ENCODE measurements around the gene PLVAP. TPM values are rescaled to one million over a fixed set of nuclear protein-coding genes. Genes with fewer than 3 reads are reported as not detected.

PLVAP gene
- total RNA-seq, 1 donor: 0.09 TPM

Other genes with a start within 250 kb of the PLVAP start
- gene USE1, start 162.0 kb downstream of the PLVAP start, total RNA-seq (ENCODE audit: low replicate concordance): 23.8 and 27.8 TPM in 2 replicates
- 3.9 and 19.7 TPM in 2 replicates for gene OCEL1, start 151.1 kb downstream of the PLVAP start, total RNA-seq (ENCODE audit: low replicate concordance)
- 23.7 and 27.9 TPM in 2 replicates for gene NR2F6, start 131.4 kb downstream of the PLVAP start, total RNA-seq (ENCODE audit: low replicate concordance)
- not detected in 2 replicates for gene USHBP1, start 112.6 kb downstream of the PLVAP start, total RNA-seq (ENCODE audit: low replicate concordance)
- gene BABAM1, start 109.9 kb downstream of the PLVAP start, total RNA-seq (ENCODE audit: low replicate concordance): 59.3 and 72.1 TPM in 2 replicates
- gene ANKLE1, start 95.4 kb downstream of the PLVAP start, total RNA-seq (ENCODE audit: low replicate concordance): 0.09 and 0.41 TPM in 2 replicates
- 12.5 and 13.3 TPM in 2 replicates for gene ABHD8, start 73.9 kb downstream of the PLVAP start, total RNA-seq (ENCODE audit: low replicate concordance)
- gene MRPL34, start 71.5 kb downstream of the PLVAP start, total RNA-seq (ENCODE audit: low replicate concordance): 22.7 and 34.3 TPM in 2 replicates
- gene DDA1, start 67.8 kb downstream of the PLVAP start, total RNA-seq (ENCODE audit: low replicate concordance): 2.9 and 20.2 TPM in 2 replicates
- gene ANO8, start 42.5 kb downstream of the PLVAP start, total RNA-seq (ENCODE audit: low replicate concordance): 3.1 and 6.1 TPM in 2 replicates
- gene GTPBP3, start 39.8 kb downstream of the PLVAP start, total RNA-seq (ENCODE audit: low replicate concordance): 12.1 and 21.1 TPM in 2 replicates
- not detected in 2 replicates for gene CCDC194, start 16.9 kb upstream of the PLVAP start, total RNA-seq (ENCODE audit: low replicate concordance)
- 9.8 and 48.1 TPM in 2 replicates for gene BST2, start 28.3 kb upstream of the PLVAP start, total RNA-seq (ENCODE audit: low replicate concordance)
- 44.7 and 47.5 TPM in 2 replicates for gene MVB12A, start 42.7 kb upstream of the PLVAP start, total RNA-seq (ENCODE audit: low replicate concordance)
- gene TMEM221, start 71.3 kb upstream of the PLVAP start, total RNA-seq (ENCODE audit: low replicate concordance): not detected in 2 replicates
- gene NXNL1, start 83.6 kb upstream of the PLVAP start, total RNA-seq (ENCODE audit: low replicate concordance): not detected in 2 replicates
- 11.4 and 42.0 TPM in 2 replicates for gene SLC27A1, start 93.2 kb upstream of the PLVAP start, total RNA-seq (ENCODE audit: low replicate concordance)
- gene PGLS, start 134.3 kb upstream of the PLVAP start, total RNA-seq (ENCODE audit: low replicate concordance): 91.6 and 148 TPM in 2 replicates
- gene COLGALT1, start 178.3 kb upstream of the PLVAP start, total RNA-seq (ENCODE audit: low replicate concordance): 62.5 and 93.1 TPM in 2 replicates

Data from fibroblast of the aortic adventitia (primary cell).